Measurements from ENCODE around the gene KCTD13.

Gene KCTD13

GRCh38 chr16:29905668-29906067 lies 20.4 kb downstream of the KCTD13 start:
- peaks cover 12% of the 10 kb centered on the region for H3K27me3 Mint-ChIP-seq (ENCODE audit: low read depth)
- no peak for TF ChIP-seq CTCF (IDR thresholded peaks at IDR 0.05; ENCODE audit: unreplicated experiment in 3 of 3)

DNA sequence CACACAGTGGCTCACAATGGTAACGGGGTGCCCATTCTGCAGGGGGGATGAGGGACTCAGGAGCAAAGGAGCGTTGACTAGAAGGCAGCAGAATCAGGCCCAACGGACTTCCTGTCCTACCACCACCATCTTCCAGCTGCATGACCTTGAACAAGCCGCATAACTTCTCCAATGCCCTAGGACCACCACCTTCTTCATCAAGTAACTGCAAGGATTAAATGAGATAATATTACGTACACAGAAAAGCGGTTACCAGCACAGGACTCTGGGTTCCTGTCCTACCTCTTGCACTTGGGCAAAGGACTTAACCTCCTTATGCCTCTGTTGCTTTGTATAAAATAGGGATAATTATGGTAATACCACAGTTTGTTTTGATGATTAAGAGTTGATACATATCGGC lies 21.1 kb downstream of the KCTD13 start:
- no peak for TF ChIP-seq CTCF (IDR thresholded peaks at IDR 0.05; ENCODE audit: unreplicated experiment in 3 of 3)
- Mint-ChIP-seq H3K27me3 (ENCODE audit: low read depth) (peaks cover 16% of the 10 kb centered on the region), H3K4me3 (no peak overlapping the region), H3K9me3 (no peaks in the 10 kb centered on the region), H3K4me1 (no peaks in the 10 kb centered on the region), H3K27ac (no peak overlapping the region), H3K36me3 (ENCODE audit: low read depth) (no peaks in the 10 kb centered on the region)

More at GRCh38 chr16:29905668-29906067, 20.4 kb downstream of the KCTD13 start:
- H3K4me3 Mint-ChIP-seq: no peak overlapping the region
- no peaks in the 10 kb centered on the region for H3K4me1 Mint-ChIP-seq
- H3K27ac Mint-ChIP-seq: no peak overlapping the region
- no peaks in the 10 kb centered on the region for H3K36me3 Mint-ChIP-seq (ENCODE audit: low read depth)
- H3K9me3 Mint-ChIP-seq: no peaks in the 10 kb centered on the region

GRCh38 chr16:29903590-29903989 lies 22.4 kb downstream of the KCTD13 start:
- Mint-ChIP-seq H3K36me3 (ENCODE audit: low read depth) (no peaks in the 10 kb centered on the region), H3K27ac (no peak overlapping the region), H3K27me3 (ENCODE audit: low read depth) (peaks cover 25% of the 10 kb centered on the region), H3K9me3 (no peaks in the 10 kb centered on the region), H3K4me1 (peaks cover 2% of the 10 kb centered on the region), H3K4me3 (peak overlapping the region; percentile 14 to 56 (median 38))
- TF ChIP-seq CTCF (IDR thresholded peaks at IDR 0.05; ENCODE audit: unreplicated experiment in 3 of 3): no peak

GRCh38 chr16:29901607-29901945 lies 24.4 kb downstream of the KCTD13 start:
- peak overlapping the region; percentile 69 to 79 (median 72) for H3K4me3 Mint-ChIP-seq
- no peaks in the 10 kb centered on the region for H3K36me3 Mint-ChIP-seq (ENCODE audit: low read depth)
- peaks cover 40% of the 10 kb centered on the region for H3K27me3 Mint-ChIP-seq (ENCODE audit: low read depth)
- no peaks in the 10 kb centered on the region for H3K9me3 Mint-ChIP-seq
- H3K27ac Mint-ChIP-seq: no peak overlapping the region
- peaks cover 8% of the 10 kb centered on the region for H3K4me1 Mint-ChIP-seq
- TF ChIP-seq CTCF (IDR thresholded peaks at IDR 0.05; ENCODE audit: unreplicated experiment in 3 of 3): no peak

DNA sequence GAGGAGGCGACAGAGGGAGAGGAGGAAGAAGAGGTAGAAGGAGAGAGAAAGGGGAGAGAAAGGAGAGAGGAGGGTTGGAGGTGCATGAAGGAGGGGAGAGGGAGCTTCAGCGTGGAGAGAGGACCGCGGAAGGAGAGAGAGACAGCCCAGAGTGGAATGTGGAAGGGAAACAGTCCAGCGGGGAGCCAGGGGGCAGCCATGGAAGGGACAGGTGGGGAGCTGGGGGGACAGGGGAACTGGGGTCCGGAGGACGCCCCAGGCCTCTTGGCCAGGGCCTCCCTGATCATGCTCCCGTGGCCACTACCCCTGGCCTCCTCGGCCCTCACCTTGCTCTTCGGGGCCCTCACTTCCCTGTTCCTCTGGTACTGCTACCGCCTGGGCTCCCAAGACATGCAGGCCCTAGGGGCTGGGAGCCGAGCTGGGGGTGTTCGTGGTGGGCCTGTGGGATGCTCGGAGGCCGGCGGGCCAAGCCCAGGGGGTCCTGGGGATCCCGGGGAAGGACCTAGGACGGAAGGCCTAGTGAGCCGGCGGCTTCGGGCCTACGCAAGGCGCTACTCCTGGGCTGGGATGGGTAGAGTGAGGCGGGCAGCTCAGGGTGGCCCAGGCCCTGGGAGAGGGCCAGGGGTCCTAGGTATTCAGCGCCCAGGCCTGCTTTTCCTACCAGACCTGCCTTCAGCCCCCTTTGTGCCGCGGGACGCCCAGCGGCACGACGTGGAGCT lies 25.0 kb downstream of the KCTD13 start:
- Mint-ChIP-seq H3K27me3 (ENCODE audit: low read depth) (peaks cover 40% of the 10 kb centered on the region), H3K27ac (no peak overlapping the region), H3K4me3 (peak overlapping the region; percentile 79 to 84 (median 80)), H3K4me1 (peaks cover 8% of the 10 kb centered on the region), H3K9me3 (no peaks in the 10 kb centered on the region), H3K36me3 (ENCODE audit: low read depth) (no peaks in the 10 kb centered on the region)
- no peak for TF ChIP-seq CTCF (IDR thresholded peaks at IDR 0.05; ENCODE audit: unreplicated experiment in 3 of 3)

Data from nephron (organoid).